GM20431 (cell line): ENCODE data around the gene CCDC12.

Experiments used
- in situ Hi-C: fragments of 300-500 bp; cut with MseI, MboI; formaldehyde crosslinking; loops from one replicate; pipeline ENCODE4 v1.15.0; 2020; ENCODE audit warnings: low sequenced_read_pairs; ENCODE audit not compliant: unreplicated experiment

Gene CCDC12

GRCh38 chr3:46884929-46885328 is 91.6 kb downstream of the CCDC12 start:
- in situ Hi-C loops = no loop called here

GRCh38 chr3:46884427-46884826 is 92.1 kb downstream of the CCDC12 start:
- in situ Hi-C loops = no loop called here

GRCh38 chr3:46883830-46884185 is 92.7 kb downstream of the CCDC12 start:
- in situ Hi-C loops = no loop called here

- in situ Hi-C loops = no loop called here
Measured at GRCh38 chr3:46883054-46883829, 93.3 kb downstream of the CCDC12 start.

- in situ Hi-C loops = no loop called here
Measured at GRCh38 chr3:46882377-46883053, 94.0 kb downstream of the CCDC12 start.

- in situ Hi-C loops = no loop called here
Measured at GRCh38 chr3:46881596-46882376, 94.8 kb downstream of the CCDC12 start.

- in situ Hi-C loops = no loop called here
Measured at GRCh38 chr3:46880884-46881595, 95.5 kb downstream of the CCDC12 start.

GRCh38 chr3:46878781-46879436 is 97.6 kb downstream of the CCDC12 start:
- in situ Hi-C loops = no loop called here

GRCh38 chr3:46877406-46878125 is 99.0 kb downstream of the CCDC12 start, which contains the start of gene PTH1R:
Gene PTH1R, plus strand, starts transcription at chr3:46877721. Its CDS starts 5,839 bp downstream, at chr3:46883560.
- in situ Hi-C loops = no loop called here

- in situ Hi-C loops = no loop called here
Measured at GRCh38 chr3:46876313-46877300, 99.9 kb downstream of the CCDC12 start.

GRCh38 chr3:46875560-46875959 is 101.0 kb downstream of the CCDC12 start:
- in situ Hi-C loops = no loop called here

GRCh38 chr3:46874430-46874829 is 102.1 kb downstream of the CCDC12 start:
- in situ Hi-C loops = no loop called here

- in situ Hi-C loops = no loop called here
Measured at GRCh38 chr3:46873521-46873920, 103.0 kb downstream of the CCDC12 start.
